Motor neuron (in vitro differentiated cells): ENCODE results near the gene SLC2A9. TPM values are rescaled to one million over a fixed set of nuclear protein-coding genes. Genes with fewer than 3 reads are reported as not detected.
"Not testable (repeated sequence)": the region's sequence is repeated elsewhere in the genome, so short reads cannot be mapped to it uniquely, and the experiment has no call there.

Experiments used
- ATAC-seq, 8 experiments: fragments of 200-7000 bp; cut with Tn5 transposase; replicated peaks in 6 of 8; 2 replicates each; pipeline ENCODE4 v1.8.0; 2021; ENCODE audit warnings: mild to moderate bottlenecking in 8 of 8, moderate library complexity in 8 of 8
- H3K27ac ChIP-seq, 2 donors: fragments of 250-450 bp; sonication (Bioruptor Pico); 2 replicates each; pipeline ENCODE4 v1.9.0; 2021; ENCODE audit warnings: antibody characterized with exemption in 2 of 2, mild to moderate bottlenecking in 2 of 2, moderate library complexity in 1 of 2
- H3K4me1 ChIP-seq, 2 donors: fragments of 250-450 bp; sonication (Bioruptor Pico); replicated peaks in 1 of 2; 2 replicates each; pipeline ENCODE4 v1.6.1; 2021; ENCODE audit warnings: antibody characterized with exemption in 2 of 2, mild to moderate bottlenecking in 2 of 2, moderate library complexity in 1 of 2
- H3K4me3 ChIP-seq, 5 donors: fragments of 250-450 bp; sonication (Bioruptor Pico); 2 replicates each; pipeline ENCODE4 v1.9.0; 2021; ENCODE audit warnings: antibody characterized with exemption in 5 of 5, mild to moderate bottlenecking in 5 of 5, moderate library complexity in 4 of 5
- WGBS, 10 experiments: fragments of 450-650 bp; shearing (Covaris generic); methylation state at CpG; one replicate each; pipeline ENCODE4 v1.0.0; 2022; 5-methylcytosine and 5-hydroxymethylcytosine counted together
- in situ Hi-C, 9 experiments: fragments of 400-800 bp; cut with MboI; loops; one replicate each; pipeline ENCODE4 v1.15.0; 2021; ENCODE audit warnings: low sequenced_read_pairs in 9 of 9, low pct_unique_long_range_greater_than_20kb in 2 of 9; ENCODE audit not compliant: unreplicated experiment in 9 of 9
- total RNA-seq, 8 experiments: library from RNA; unstranded; fragments of 300-600 nt; gene quantifications; 2 replicates each; pipeline versions ENCODE4 v1.2.3 to v1.2.4, GENCODE V29; 2022

The SLC2A9 gene
- total RNA-seq, 8 experiments from 2014 or later = 0.21 to 4.4 (median 1.3) TPM

DNA sequence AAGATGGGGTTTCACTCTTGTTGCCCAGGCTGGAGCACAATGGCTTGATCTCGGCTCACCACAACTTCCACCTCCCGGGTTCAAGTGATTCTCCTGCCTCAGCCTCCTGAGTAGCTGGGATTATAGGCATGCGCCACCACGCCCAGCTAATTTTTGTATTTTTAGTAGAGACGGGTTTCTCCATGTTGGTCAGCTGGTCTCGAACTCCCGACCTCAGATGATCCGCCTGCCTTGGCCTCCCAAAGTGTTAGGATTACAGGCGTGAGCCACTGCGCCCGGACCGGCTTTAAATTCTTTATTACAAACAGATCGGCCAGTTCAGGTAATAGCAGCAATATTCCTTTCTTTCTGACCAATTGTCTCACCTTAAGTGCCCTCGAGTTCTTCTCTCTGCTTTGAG, 39.4 kb downstream of the SLC2A9 start:
- H3K4me1 ChIP-seq, H3K27ac ChIP-seq, ATAC-seq, in situ Hi-C loops, H3K4me3 ChIP-seq: not testable (repeated sequence)
- 55 to 100% (median 95%) methylated on average over 1 to 11 of the region's 14 CpGs; no CpG with 5 or more reads in 4 of the 10 experiments for WGBS, 10 experiments

DNA sequence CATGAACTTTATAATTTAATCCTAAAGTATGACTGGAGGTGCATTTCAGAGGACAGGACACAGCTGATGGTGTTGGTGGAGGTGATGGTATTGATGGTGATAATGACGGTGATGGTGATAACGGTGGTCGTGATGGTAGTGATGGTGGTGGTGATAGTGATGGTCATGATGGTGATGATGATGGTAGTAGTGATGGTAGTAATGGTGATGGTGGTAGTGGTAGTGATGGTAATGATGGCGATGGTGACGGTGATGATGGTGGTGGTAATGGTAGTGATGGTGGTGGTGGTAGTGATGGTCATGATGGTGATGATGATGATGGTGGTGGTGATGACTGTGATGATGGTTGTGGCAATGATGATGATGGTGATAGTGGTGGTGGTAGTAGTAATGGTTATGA, 40.4 kb downstream of the SLC2A9 start:
- in situ Hi-C loops = no loop called here
- whole genome bisulfite sequencing, 10 experiments = 60 to 100% (median 95%) methylated on average over 1 to 5 of the region's 5 CpGs; no CpG with 5 or more reads in 4 of the 10 experiments
- Histone ChIP-seq H3K27ac (no peak overlapping the region), H3K4me1 (peaks cover 0 to 5% of the 10 kb centered on the region in 2 donors), H3K4me3 (no peak overlapping the region)
- no peak for ATAC-seq

DNA sequence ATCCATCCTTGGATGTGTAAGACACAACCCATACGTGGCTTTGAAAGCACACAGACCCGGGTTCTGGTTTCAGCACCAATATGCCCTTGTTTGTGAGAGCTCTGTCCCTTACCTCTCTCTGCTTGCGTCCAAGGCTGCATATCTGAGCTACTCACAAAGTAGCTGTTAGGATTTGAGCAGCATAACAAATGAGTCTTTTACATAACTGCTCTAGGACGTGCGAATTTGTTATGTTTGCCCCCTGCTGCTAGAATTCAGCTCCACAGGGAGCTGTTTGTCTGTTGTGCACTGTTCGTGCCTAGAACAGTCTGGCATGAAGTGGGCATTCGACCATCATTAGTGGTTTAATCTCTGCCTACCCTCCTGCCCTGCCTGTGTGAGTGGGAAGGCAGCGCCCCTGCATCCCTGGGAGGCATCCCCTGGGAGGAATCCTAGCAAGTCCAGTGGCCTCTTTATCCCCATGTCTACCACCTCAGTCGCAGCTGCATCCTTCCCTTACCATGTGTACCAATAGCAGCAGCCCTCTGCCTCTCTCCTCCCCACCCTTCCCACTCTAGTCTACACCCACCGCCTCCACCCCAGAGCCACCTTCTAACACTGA, 42.1 kb downstream of the SLC2A9 start:
- H3K4me3 ChIP-seq = no peak overlapping the region
- H3K27ac ChIP-seq = no peak overlapping the region
- 0 to 45% (median 14%) methylated on average over 1 to 5 of the region's 10 CpGs; no CpG with 5 or more reads in 4 of the 10 experiments for WGBS, 10 experiments
- H3K4me1 ChIP-seq = peaks cover 0 to 5% of the 10 kb centered on the region in 2 donors
- peak; percentile 40 to 97 (median 82) for ATAC-seq
- in situ Hi-C loops = no loop called here

DNA sequence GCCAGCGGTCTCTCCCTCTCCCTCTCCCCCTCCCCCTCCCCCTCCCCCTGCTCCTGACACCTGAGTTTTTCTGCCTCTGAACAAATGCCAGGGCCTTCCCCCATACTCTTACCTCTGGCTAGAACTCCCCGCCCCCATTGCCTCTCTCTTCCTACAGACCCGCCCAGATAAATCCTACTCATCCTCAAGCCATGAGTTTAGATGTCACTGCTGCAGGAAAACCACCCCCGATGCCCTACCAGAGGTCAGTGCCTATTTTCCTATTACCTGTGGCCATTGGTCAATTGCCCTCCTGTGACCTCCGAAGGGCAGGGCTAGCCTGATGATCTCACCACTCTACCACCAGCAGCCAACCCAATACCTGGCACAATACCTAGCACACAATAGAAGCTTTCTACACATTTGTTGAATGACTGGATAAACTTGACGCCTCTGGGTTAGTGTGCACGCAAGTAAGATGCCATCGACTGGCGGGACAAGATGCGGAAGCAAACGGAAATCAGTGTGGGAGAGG, 43.7 kb downstream of the SLC2A9 start:
- no peak overlapping the region for H3K4me3 ChIP-seq
- ATAC-seq = no peak

DNA sequence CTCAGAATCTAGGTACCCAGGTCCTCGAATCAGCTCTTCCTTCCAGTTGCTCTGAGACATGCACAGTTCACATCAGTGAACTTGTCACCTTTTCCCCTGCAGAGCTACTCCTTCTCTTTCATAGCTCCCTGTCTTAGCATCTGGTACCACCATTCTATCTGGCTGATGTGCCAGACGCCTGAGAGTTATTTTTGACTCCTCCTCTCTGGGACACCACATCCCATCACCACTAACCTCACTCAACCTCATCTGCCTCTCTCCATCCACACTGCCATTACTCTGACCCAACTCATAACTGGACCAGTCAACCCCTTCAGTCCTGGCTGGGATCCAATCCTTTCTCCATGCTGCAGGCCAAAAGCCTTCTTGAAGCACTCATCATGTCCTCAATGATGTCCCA, 44.5 kb downstream of the SLC2A9 start:
- WGBS, 10 experiments = 0 to 93% (median 55%) methylated on average over 1 to 2 of the region's 2 CpGs; no CpG with 5 or more reads in 4 of the 10 experiments
- Histone ChIP-seq H3K4me3 (no peak overlapping the region), H3K4me1 (peaks cover 0 to 5% of the 10 kb centered on the region in 2 donors), H3K27ac (no peak overlapping the region)
- in situ Hi-C loops = no loop called here
- no peak for ATAC-seq

More for the DNA sequence above, 43.7 kb downstream of the SLC2A9 start:
- Histone ChIP-seq H3K4me1 (peaks cover 0 to 5% of the 10 kb centered on the region in 2 donors), H3K27ac (no peak overlapping the region)
- WGBS, 10 experiments = 70 to 100% (median 92%) methylated on average over 1 to 7 of the region's 11 CpGs; no CpG with 5 or more reads in 4 of the 10 experiments
- in situ Hi-C loops = no loop called here

DNA sequence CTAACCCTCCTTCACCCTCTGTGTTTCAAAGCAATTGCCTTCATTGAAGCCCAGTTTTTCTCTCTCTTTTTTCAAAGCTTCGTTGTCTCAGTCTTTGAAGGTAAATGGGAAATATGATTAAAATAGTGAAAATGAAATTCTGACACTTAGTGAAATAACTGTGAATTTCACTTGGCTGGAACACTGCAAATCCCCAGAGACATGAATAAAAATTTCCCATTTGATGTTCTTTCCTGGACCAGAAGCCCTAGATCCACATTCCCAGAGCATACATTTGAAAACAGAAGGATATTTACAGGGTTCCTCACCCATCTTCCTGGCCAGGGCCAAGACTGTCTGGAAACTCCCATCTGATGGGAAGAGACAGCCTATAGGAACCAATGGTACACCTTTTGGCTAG, 45.0 kb downstream of the SLC2A9 start:
- Histone ChIP-seq H3K4me1 (peaks cover 0 to 5% of the 10 kb centered on the region in 2 donors), H3K4me3 (no peak overlapping the region), H3K27ac (no peak overlapping the region)
- 11 to 100% (median 50%) methylated on average over 1 of the region's 1 CpG; no CpG with 5 or more reads in 2 of the 10 experiments for WGBS, 10 experiments
- in situ Hi-C loops = no loop called here
- no peak for ATAC-seq

DNA sequence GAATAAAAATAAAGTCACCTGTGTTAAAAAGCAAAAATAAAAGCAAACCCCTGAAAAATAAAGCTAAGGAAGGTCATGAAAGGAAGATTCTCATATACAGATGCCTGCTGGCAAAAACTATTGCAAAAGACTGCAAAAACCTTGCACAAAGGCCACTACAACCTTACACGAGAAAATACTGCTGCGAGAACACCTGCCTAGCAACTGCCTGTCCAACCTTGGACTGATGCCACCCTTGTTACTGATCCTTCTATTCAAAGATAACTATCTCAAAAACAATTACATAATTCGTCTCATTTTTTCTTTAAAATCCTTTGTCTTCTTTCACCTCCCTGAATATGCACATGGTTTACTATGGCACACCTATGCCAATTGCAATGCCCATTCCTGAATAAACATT, 49.6 kb downstream of the SLC2A9 start:
- Histone ChIP-seq H3K27ac (no peak overlapping the region), H3K4me3 (no peak overlapping the region), H3K4me1 (no peaks in the 10 kb centered on the region)
- no peak for ATAC-seq
- 20 to 100% (median 65%) methylated on average over 1 to 3 of the region's 3 CpGs for WGBS, 10 experiments
- in situ Hi-C loops = no loop called here

DNA sequence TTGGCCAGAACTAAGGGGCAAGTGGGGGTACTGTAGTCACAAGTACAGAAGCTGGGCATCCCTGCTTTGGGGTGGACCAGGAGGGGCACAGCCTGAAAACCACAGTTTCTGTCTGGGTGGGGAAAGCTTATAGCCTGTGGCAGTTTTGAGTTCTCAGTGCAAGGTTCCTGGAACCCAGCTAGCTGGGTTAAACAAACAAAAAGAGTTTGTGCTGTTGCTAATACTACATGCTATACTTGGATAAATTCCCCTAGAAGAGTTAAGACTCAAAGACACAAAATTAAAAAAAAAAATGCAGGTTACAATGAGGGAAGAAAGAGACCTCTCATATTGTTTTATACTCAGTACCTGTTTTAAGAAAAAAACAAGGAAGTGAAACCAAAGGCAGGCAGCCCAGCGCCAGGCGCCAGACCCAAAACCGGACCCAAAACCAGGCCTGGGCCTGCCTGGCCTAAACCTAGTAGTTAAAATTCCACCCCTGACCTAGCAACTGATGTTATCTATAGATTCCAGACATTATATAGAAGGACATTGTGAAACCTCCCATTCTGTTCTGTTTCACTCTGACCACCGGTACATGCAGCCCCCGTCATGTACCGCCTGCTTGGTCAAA, 50.8 kb downstream of the SLC2A9 start:
- H3K27ac ChIP-seq = no peak overlapping the region
- no peak for ATAC-seq
- in situ Hi-C loops = no loop called here
- WGBS, 10 experiments = 74 to 100% (median 92%) methylated on average over 1 to 6 of the region's 6 CpGs; no CpG with 5 or more reads in 3 of the 10 experiments
- H3K4me3 ChIP-seq = no peak overlapping the region
- H3K4me1 ChIP-seq = no peaks in the 10 kb centered on the region

DNA sequence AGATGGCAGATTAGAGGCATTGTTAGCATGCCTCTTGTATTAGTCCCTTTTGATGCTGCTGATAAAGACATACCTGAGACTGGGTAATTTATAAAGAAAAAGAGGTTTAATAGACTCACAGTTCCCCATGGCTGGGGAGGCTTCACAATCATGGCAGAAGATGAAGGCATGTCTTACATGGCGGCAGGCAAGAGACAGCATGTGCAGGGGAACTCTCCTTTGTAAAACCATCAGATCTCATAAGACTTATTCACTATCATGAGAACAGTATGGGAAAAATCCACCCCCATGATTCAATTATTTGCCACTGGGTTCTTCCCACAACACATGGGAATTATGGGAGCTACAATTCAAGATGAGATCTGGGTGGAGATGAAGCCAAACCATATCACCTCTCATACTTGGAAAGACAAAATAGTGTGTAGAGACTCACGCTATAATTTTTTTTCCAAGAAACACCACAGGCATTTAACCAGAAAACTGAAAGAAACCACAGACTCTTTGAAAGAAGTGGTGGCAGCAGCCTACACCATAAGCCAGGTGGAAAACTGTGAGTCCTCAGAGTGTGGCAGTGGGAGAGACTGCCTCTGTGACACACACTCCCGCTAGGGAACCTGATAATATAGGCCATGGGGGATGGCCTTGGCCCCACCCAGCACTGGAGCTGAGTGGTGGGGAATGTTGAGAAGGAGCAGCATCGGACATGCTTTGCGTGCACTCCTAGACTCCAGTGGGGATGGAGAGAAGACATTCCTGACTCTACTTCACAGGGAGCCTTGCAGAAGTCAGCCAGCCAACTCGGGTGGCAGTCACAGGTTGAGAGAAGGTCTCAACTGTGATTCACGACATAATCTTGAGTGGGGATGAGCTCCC, 51.5 kb downstream of the SLC2A9 start:
- in situ Hi-C loops = no loop called here
- Histone ChIP-seq H3K4me3 (no peak overlapping the region), H3K4me1 (no peaks in the 10 kb centered on the region), H3K27ac (no peak overlapping the region)
- no peak for ATAC-seq
- 0 to 100% (median 95%) methylated on average over 1 to 6 of the region's 7 CpGs; no CpG with 5 or more reads in 1 of the 10 experiments for WGBS, 10 experiments

DNA sequence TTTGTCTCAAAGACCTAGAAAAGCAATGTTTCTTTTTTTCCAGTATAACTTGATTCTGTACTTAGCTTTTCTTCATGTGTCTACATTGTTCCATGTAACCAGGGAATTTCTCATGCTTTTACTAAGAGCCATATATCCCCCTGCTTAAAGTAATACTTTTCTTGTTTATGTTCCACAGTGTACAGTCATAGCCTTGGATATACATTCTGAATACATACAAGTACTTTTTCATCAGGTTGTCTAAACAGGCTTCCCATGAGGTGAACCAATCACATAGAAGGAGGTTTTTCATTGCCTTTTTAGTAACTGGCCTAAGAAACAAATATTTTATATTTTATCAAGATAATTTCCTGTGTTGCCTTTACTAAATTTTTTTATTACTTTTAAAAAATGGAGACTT, 52.8 kb downstream of the SLC2A9 start:
- Histone ChIP-seq H3K4me3 (no peak overlapping the region), H3K4me1 (peaks cover 2 to 8% of the 10 kb centered on the region in 2 donors), H3K27ac (no peak overlapping the region)
- in situ Hi-C loops = no loop called here
- peak in 1 of 8 experiments; percentile 43 for ATAC-seq

DNA sequence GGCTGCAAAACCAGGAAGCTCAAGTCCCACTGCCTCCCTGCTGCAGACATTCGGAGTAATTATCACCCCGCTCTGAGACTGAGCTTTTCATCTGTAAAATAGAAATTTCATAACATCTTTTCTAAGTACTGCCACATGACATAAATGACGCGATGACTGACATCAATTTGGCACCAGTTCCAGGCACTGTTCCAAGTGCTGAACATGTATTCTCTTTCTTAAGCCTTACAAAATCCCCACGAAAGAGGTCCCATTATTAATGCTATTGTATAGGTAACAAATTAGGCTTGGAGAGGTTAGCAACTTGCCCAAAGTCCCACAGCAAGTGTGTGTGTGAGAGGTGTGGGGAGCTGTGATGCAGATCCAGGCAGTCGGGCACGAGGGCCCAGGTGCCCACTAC, 56.4 kb downstream of the SLC2A9 start:
- WGBS, 10 experiments = 42 to 95% (median 83%) methylated on average over 4 to 5 of the region's 7 CpGs; no CpG with 5 or more reads in 4 of the 10 experiments
- H3K27ac ChIP-seq = no peak overlapping the region
- peaks cover 2 to 8% of the 10 kb centered on the region in 2 donors for H3K4me1 ChIP-seq
- in situ Hi-C loops = no loop called here
- H3K4me3 ChIP-seq = no peak overlapping the region
- peak in 1 of 8 experiments; percentile 21 for ATAC-seq

DNA sequence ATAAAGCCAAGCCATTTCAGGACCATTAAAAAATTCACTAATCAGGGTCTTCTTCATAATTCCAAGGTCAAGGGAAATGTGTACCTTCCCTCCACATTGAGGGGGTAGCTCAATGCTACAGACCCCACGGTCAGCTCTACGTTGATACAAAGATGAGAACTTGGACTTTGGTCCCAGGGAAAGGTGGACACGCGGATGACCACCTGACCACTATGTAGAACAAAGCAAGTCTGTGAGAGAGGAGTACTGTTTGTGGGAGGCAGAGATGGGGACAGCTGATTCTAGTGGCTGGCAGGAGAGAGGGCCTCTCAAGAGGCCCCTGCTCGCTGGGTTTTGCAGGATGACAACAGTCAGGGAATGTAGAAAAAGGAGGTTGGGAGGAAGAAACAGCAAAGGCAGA, 58.0 kb downstream of the SLC2A9 start:
- ATAC-seq = no peak
- Histone ChIP-seq H3K4me3 (no peak overlapping the region), H3K4me1 (peaks cover 2 to 8% of the 10 kb centered on the region in 2 donors), H3K27ac (no peak overlapping the region)
- in situ Hi-C loops = no loop called here
- whole genome bisulfite sequencing, 10 experiments = 80 to 100% (median 92%) methylated on average over 1 to 3 of the region's 5 CpGs; no CpG with 5 or more reads in 4 of the 10 experiments
